HG03342 (cell line): ENCODE data around the gene UNC45B.
"Not testable (repeated sequence)": the region's sequence is repeated elsewhere in the genome, so short reads cannot be mapped to it uniquely, and the experiment has no call there.

ENCODE experiments used
- ATAC-seq: cut with Tn5 transposase; IDR thresholded peaks from one replicate; pipeline ENCODE4 v1.9.1; 2021; ENCODE audit warnings: mild to moderate bottlenecking, moderate library complexity; ENCODE audit not compliant: unreplicated experiment

UNC45B gene, protein sequence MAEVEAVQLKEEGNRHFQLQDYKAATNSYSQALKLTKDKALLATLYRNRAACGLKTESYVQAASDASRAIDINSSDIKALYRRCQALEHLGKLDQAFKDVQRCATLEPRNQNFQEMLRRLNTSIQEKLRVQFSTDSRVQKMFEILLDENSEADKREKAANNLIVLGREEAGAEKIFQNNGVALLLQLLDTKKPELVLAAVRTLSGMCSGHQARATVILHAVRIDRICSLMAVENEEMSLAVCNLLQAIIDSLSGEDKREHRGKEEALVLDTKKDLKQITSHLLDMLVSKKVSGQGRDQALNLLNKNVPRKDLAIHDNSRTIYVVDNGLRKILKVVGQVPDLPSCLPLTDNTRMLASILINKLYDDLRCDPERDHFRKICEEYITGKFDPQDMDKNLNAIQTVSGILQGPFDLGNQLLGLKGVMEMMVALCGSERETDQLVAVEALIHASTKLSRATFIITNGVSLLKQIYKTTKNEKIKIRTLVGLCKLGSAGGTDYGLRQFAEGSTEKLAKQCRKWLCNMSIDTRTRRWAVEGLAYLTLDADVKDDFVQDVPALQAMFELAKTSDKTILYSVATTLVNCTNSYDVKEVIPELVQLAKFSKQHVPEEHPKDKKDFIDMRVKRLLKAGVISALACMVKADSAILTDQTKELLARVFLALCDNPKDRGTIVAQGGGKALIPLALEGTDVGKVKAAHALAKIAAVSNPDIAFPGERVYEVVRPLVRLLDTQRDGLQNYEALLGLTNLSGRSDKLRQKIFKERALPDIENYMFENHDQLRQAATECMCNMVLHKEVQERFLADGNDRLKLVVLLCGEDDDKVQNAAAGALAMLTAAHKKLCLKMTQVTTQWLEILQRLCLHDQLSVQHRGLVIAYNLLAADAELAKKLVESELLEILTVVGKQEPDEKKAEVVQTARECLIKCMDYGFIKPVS

DNA sequence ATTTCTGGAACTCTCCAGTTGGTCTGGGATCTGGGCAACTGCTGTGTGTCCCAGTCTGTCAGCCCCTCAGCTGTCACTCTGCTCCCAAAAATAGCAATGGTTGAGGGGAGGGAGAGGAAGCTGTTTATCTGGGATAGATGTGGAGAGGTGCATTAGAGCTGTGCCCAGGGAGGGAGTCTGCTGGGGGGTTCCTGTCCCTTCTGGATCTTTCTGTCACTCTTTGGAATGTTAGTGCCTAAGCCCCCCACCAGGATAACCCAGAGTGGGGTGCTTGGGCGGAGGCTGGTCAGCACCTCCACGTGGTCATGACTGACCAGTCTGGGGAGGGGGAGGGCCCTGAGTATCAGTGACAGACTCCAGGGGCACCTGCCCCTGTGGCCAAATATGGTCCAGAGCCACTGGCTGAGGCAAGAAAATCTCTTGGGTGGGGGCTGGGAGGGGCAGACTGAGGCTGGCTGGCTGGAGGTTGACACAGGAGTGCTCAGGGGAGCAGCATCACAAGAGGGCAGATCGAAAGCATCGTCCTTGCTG lies at the start of gene UNC45B:
Gene UNC45B, plus strand, starts transcription at position 443 of the 531 bp plus-strand sequence. CDS start 447 bp downstream, outside the sequence.
- ATAC-seq = no peak

DNA sequence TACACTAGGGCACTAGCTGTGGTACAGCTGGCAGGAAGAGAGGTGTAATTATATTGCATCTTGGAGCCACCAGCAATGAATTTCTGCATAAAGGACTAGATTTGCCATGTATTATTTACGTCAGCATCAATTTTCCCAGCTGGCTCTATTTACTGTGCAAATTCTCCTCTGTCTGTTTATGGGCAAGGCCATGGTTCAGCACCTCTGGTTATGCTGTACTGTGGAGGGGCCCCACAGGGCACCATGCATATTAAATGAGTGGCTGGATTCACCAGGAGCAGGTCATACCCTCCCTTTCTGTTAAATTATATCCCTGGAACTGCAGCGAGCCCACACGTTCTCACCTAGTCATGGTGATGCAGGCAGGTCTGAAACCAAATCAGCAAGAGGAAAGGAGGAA lies 47.7 kb upstream of the UNC45B start:
- no peak for ATAC-seq

DNA sequence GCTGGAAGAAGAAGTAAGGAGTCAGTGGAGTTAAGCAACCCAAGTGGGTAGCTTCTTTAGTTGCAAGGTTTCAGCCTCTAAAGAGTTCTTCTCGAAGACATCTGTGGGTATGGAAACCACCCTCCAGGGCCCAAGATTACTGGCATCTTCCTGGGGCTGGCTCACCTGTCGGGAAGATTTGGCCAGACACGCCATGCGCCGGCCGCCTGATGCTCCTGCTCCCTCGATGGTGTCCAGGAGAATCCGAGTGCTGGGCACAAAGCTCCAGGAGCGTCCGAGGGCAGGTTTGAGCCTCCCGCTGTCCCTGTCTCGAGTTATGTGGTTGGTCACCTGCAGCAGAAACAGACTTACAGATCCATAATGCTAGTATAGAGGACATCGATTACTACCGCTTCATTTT lies 46.6 kb upstream of the UNC45B start:
- no peak for ATAC-seq

DNA sequence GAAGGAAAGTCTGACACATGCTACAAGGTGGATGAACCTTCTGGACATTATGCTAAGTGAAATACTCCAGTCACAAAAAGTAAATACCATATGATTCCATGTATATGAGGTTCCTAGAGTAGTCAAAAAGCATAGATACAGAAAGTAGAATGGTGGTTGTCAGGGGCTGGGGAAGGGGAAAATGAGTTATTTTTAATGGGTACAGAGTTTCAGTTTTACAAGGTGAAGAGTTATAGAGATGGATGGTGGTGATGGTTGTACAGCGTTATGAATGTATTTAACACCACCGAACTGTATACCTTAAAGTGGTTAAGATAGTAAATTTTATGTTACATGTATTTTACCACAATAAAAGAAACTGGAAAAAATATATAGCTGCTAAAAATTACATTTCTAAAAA lies 45.9 kb upstream of the UNC45B start:
- no peak for ATAC-seq

DNA sequence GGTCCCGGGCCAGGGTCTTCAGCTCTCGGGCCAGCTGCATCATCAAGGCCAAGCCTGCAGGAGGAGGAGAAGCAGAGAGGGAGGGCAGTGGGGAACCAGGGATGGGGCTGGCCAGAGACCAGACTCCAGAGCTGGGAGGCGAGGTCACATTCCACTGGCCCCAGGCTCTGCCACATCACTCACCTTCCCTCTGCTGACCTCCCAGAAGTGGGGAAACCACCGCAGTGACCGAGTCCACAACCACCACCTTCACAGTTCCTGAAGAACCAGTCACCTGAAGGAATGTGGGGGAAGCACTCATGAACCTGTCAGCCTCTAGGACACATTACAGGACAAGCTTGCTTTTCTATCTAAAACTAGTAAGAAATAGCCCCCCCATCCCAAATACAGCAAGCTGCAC lies 44.3 kb upstream of the UNC45B start:
- ATAC-seq = no peak

DNA sequence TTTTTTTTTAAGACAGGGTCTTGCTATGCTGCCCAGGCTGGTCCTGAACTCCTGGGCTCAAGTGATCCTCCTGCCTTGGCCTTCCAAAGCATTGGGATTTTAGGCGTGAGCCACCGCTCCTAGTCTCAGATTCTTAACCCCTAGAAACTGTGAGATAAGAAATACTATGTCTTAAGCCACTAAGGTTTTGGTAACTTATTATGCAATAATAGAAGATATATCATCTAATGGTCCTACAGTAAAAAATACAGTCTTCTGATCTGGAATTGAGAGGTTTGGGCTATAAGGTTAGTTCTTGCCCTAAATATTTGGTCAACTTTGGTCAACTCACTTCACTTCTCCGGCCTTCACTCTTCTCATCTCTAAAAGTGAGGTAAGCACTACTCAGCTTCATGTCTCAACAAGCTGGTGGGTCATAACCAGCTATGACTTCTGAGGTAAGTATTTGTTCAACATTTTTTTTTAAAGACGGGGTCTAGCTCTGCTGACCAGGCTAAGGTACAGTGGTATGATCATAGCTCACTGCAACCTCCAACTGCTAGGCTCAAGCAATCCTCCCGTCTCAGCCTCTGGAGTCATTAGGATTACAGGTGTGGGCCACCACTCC lies 42.7 kb upstream of the UNC45B start:
- ATAC-seq = no peak

DNA sequence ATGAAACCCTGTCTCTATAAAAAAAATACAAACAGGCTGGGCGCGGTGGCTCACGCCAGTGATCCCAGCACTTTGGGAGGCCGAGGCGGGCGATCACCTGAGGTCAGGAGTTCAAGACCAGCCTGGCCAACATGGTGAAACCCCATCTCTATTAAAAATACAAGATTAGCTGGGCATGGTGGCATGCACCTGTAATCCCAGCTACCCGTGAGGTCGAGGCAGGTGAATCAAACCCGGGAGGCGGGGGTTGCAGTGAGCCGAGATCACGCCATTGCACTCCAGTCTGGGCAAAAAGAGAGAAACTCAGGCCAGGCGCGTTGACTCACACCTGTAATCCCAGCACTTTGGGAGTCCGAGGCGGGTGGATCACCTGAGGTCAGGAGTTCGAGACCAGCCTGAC lies 36.8 kb upstream of the UNC45B start:
- not testable (repeated sequence) for ATAC-seq

DNA sequence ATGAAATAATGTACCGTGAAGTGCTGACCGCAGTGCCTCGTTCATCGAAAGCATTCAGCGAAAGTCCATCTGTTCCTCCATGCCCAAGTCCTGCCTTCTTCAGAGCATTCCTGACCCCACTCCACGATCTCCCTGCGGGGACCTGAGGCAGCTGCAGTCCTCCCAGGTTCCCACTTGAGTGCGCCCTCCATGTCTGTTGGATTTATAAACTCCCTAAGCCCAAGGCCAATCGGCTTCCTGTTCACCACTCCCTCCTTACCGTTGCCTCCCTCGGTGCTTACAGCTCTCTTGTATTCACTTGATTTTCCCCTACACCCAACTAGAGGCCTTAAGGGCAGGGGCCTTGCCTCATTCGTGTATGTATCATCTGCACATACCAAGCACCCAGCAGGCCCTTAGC lies 30.8 kb upstream of the UNC45B start:
- ATAC-seq = no peak

DNA sequence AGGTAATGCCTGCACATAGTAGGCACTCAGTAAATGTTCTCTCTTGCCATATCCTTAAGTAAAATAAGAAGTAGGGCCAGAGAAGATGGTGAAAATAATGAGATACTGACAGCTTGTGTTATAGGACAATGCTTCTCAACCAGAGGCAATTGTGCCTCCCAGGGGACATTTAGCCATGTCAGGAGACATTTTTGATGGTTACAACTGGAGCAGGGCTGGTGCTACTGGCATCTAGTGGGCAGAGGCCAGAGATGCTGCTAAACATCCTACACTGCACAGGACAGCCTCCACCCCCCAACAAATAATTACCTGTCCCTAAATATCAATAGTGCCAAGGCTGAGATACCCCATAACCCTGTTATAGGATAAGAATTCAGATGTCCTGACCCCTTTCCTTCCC lies 29.6 kb upstream of the UNC45B start:
- ATAC-seq = no peak

DNA sequence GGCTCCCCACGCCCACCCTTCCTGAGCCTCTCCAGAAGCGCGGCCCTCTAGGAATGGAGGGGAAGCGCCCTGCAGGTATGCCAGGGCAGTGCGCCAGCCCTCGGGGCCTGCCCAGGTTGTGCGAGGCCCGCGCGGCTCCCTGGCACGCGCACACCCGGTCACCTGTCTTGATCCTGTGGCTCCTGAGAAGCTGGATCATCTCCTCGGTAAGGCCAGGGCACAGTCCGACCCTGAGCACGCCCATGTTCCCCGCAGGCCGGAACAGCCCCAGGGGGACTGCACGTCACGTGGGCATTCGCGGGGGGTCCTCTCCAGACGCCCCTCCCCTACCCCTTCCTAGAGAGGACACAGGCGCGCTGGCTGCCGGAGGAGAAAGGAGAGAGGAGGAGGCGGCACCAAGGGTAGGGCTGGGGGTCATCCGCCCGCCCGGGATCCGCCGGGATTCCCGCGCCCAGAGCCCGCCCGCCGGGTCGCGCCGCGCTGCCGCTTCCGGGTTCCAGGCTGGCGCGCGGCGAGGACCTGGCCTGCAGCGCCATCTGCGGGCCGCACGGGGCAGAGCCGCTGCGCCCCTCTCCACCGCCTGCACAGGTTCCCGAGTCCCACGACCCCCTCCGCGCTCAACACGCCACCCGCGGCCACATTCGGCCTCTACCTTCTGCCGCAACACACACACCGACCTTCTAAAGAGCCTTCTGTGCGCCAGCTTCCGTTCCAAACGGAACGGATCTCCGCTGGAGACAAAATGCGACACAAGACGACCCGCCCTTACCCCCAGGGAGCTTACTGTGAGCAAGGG lies 28.0 kb upstream of the UNC45B start, which contains the start of gene RAD51D:
Gene RAD51D, minus strand, starts transcription at position 491 of the 796 bp plus-strand sequence. Its CDS starts 247 bp downstream, at position 244.
- ATAC-seq = peak; percentile 81

DNA sequence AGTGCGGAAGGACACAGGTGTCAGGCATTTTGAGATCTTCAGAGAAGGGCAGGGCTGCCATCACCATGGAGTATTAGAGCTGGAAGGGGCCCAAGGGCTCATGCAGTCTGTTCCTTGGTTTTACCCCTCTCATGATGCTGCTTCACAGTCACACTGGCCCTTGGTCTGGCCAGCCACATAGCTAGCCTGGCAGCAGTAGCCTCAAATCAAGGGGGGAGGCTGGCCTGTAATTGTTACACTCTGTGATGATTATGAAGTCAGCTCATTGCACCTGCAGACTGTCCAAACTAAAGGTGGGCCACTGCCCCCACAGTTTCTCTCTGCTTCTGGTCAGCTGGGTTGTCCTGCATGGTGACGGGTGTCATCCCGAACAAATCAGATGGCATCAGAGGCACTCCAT lies 26.3 kb upstream of the UNC45B start, which contains the start of gene FNDC8:
Gene FNDC8, plus strand, starts transcription at position 301 of the 400 bp plus-strand sequence. Its CDS starts 79 bp downstream, at position 380.
- ATAC-seq = no peak

DNA sequence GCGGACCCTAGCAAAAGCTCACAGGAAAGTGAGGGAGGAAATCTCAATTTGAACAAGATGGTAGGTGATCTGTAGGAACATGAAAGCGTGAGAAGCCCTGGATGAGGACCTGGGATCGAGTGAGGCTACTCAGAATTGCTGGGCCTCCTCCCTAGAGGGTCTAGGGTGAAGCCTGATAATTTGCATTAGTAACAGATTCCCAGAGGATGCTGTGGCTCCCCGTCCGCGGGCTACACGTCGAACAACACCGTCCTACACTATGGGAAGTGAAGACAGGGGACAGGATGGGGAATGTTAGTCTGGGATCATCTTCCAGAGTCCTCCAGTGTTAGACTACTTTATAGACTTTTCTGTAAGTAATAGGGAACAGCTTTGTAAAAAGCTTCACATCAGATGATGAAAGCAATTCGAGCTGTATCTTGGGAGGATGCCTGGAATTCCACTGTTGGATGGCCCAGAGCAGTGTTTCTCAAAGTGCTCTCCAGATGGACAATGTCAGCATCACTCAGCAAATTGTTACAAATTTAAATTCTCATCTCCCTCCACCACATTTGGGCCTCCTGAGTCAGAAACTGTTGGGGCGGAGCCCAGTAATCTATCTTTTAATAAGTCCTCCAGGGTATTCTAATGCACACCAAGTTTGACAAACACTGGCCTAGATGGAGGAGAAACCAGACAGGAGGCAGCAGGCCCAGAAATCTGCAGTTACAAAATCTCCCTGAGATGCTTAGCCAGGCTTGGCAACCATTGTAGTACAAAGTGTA lies 19.7 kb upstream of the UNC45B start:
- no peak for ATAC-seq

DNA sequence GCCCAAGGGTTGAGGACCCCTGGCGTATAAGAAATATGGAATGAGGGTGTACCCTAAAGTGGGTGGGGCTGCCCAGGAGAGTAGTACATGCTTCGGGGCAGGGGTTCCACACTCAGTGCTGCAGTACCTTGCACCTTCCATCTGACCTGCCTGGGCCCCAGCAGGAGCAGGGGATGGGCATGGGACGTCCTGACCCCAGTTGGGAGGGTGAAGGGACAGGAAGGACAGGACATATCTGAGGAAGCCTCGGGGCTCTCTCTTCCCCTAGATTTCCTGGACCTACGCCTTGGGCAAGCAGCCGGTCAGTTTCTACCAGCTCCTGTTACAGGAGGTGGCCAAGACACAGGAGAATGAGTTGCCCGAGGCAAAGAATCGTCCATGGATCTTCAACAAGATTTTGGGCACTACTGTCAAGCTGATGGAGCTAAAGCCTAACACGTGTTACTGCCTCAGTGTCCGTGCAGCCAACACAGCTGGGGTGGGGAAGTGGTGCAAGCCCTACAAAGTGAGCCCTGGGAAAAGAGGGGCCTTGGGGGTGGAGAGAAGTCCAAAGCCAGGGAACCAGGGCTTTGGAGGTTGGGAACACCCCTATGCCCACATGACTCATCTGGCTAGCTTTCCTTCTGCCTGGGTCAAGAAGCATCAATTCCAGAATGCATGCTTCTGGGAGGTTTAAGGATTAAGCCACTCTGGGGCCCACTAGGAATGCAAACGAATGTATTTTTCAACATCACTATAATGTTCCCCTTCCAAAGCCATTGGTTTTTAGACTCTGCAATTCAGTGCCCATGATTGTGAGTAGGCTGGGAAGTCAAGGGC lies 18.3 kb upstream of the UNC45B start:
- no peak for ATAC-seq

DNA sequence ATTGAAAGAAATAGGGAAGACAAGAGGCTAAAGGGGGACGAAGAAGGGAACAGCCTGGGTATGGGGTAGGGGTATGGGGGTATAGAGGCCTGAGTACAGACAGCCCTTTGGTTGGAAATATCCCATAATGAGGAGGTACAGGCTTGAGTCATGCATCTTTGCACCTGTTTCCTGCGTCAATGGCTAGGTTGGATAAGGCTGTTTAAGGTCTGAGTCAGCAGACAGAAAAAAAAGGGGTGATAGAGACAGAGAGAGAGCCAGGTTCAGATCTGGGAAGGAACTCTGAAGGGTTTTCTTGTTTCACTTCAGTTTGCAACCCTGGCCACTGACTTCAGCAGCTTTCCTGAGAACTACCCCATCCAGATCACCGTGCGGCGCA lies 17.7 kb upstream of the UNC45B start:
- no peak for ATAC-seq

DNA sequence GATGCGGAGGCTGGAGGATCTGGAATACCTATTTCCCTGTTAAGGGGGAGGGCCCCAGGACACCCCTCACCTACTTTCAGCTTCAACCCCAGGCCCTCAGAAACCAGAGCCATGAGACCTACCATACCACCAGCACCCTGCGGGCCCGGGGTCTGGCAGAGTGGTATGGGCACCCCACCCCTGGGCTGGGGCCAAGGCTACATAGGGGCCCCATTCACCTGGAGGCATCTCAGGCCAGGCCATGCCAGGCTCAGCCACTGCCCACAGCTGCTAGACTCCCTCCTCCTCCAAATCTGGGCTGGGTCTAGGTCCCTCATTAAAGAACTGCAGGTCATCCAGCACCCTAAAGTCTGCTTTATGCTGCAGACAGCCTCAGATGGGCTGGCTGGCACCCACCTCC lies 17.2 kb upstream of the UNC45B start:
- ATAC-seq = no peak

DNA sequence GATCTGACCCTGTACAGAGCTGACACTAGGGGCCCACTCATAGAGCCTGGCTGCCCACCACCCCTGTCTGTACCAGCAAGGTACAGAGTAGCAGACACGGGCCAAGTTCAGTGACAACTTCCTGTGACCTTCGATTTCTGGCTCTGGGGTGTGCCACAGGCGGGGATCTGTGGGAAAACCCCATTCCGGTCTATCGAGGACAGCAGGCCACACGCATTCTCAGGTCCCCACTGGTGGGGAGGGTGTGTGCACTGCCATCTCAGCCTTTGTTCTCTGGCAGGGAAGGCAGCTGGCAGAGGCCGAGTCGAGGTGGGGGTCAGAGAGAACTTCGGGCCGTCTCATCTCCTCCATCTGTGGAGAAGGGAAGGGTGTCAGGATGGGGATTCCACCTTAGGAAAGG lies 15.5 kb upstream of the UNC45B start:
- ATAC-seq = no peak

DNA sequence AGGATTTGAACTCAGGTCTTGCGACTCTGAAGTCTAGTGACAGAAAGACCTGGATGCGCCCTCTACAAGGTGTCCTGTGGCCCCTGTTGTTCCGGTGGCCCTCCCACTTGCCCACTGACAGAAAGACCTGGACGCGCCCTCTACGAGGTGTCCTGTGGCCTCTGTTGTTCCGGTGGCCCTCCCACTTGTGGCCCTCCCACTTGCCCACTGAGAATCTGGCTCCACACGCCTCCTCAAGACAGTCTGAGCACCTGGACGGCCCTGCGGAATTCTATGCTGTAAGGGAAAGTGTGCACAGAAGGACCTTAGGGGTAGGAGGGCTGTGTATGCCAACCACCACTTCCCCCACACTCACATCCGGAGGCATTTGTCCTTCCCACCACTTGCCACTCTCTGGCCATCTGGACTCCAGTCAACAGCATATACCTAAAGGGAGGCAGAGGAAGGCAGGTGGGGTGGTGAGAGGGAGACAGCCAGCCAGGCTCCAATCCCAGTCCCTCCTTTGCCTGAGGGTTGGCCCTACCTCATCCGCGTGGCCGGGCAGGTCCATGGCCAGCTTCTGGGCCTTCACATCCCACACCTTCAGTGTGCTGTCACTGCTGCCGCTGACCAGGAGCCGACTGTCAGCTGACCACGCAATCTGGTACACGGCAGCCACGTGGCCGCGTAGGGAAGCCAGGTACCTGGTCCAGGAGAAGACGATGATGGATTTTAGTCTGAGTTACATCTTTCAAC lies 14.6 kb upstream of the UNC45B start:
- ATAC-seq = no peak

DNA sequence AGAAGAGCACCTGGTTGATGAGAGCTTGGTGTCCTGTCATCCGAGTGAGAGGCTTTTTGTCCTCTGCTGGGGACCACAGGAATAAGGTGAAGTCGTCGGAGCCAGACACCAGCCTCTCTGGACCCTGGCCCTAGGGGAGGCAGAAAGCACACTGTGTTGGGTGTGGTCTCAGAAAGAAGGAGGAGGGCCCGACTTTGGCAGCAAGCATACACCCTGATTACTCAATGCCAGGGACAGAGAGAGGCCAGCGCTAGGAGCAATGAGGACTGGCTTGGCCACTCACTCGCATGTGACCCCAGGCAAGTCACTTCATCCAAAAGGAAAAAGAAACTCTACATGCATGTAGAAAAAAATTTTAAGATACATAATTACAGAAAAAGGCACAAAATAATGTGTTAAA lies 12.3 kb upstream of the UNC45B start:
- no peak for ATAC-seq
